ES-I3 (cell line): ENCODE measurements around the gene GPI.
"Not testable (repeated sequence)": the region's sequence is repeated elsewhere in the genome, so short reads cannot be mapped to it uniquely, and the experiment has no call there.

Source experiments
- H3K36me3 ChIP-seq: 2 replicates; pipeline ENCODE4 v1.6.1; 2013; ENCODE audit warnings: mild to moderate bottlenecking, low read length, control low read depth, moderate library complexity; ENCODE audit not compliant: insufficient read depth
- H3K4me1 ChIP-seq: 2 replicates; pipeline ENCODE4 v1.6.1; 2013; ENCODE audit warnings: mild to moderate bottlenecking, control low read depth, low read length; ENCODE audit not compliant: insufficient read depth
- H3K9ac ChIP-seq: 2 replicates; pipeline ENCODE4 v1.6.1; 2013; ENCODE audit warnings: low read depth, mild to moderate bottlenecking, low read length, moderate library complexity
- H3K9me3 ChIP-seq: 2 replicates; pipeline ENCODE4 v1.6.1; 2013; ENCODE audit warnings: mild to moderate bottlenecking, low read length, moderate library complexity; ENCODE audit not compliant: control insufficient read depth, insufficient read depth

Gene GPI

DNA sequence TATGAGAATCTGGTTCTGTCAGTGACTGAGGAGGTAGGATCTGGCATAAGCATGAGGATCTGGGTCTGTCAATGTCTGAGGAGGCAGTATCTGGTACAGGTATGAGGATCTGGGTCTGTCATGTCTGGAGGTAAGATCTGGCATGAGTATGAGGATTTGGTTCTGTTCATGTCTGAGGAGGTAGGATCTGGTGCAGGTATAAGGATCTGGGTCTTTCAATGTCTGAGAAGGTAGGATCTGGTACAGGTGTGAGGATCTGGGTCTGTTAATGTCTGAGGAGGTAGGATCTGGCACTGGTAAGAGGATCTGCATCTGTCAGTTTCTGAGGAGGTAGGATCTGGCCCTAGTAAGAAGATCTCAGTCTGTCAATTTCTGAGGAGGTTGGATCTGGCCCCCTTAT, 26.8 kb downstream of the GPI start:
- H3K36me3 ChIP-seq: peaks cover 30% of the 10 kb centered on the region
- H3K9me3 ChIP-seq: no peaks in the 10 kb centered on the region
- no peaks in the 10 kb centered on the region for H3K4me1 ChIP-seq
- H3K9ac ChIP-seq: no peak overlapping the region

DNA sequence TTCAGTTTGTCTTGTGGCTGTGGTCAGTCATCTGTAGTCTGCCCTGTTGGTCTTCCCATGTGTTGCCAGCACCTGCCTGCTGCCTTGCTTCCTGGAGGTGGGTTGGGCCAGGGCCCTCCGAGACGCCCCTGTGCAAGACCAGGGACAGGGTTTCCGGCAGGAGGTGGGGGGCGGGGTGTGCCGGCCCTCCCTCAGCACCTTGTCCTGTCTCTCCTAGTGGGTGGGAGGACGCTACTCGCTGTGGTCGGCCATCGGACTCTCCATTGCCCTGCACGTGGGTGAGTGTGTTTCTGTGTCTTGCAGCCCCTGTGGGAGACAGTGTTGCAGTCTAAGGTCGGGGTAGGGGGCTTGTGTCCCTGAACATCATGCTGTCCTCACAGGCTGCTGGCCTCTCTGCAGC, 28.0 kb downstream of the GPI start:
- no peaks in the 10 kb centered on the region for H3K4me1 ChIP-seq
- no peaks in the 10 kb centered on the region for H3K9me3 ChIP-seq
- peaks cover 33% of the 10 kb centered on the region for H3K36me3 ChIP-seq
- H3K9ac ChIP-seq: no peak overlapping the region

DNA sequence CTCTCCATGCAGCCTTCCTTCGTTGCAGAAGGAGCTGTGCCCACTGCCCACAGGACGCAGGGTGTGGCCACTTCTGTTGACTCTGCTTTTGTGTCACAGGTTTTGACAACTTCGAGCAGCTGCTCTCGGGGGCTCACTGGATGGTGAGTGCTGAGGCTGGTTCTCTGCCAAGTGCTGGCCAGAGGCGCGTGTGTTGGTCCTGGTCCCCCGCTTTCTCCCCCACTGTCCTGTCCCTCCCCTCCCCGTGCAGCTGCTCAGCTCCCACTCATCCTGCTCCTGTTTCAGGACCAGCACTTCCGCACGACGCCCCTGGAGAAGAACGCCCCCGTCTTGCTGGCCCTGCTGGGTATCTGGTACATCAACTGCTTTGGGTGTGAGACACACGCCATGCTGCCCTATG, 28.6 kb downstream of the GPI start:
- Histone ChIP-seq H3K4me1 (no peaks in the 10 kb centered on the region), H3K9me3 (no peaks in the 10 kb centered on the region), H3K9ac (no peak overlapping the region), H3K36me3 (peaks cover 29% of the 10 kb centered on the region)

DNA sequence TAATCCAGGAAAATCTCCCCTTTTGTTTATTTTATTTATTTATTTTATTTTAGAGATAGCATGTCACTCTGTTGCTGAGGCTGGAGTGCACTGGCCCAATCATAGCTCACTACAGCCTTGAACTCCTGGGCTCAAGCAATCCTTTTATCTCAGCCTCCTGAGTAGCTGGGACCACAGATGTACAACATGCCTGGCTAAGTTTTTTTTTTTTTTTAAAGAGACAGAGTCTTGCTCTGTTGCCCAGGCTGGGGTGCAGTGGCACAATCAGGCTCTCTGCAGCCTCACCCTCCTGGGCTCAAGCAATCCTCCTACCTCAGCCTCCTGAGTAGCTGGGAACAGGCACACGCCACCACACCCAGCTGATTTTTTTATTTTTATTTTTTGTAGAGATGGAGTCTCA, 32.9 kb downstream of the GPI start:
- Histone ChIP-seq H3K9me3 (no peaks in the 10 kb centered on the region), H3K4me1 (no peaks in the 10 kb centered on the region), H3K36me3 (peaks cover 14% of the 10 kb centered on the region), H3K9ac (no peak overlapping the region)

DNA sequence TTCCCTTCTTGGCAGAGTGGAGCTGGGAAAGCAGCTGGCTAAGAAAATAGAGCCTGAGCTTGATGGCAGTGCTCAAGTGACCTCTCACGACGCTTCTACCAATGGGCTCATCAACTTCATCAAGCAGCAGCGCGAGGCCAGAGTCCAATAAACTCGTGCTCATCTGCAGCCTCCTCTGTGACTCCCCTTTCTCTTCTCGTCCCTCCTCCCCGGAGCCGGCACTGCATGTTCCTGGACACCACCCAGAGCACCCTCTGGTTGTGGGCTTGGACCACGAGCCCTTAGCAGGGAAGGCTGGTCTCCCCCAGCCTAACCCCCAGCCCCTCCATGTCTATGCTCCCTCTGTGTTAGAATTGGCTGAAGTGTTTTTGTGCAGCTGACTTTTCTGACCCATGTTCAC, 34.9 kb downstream of the GPI start:
- Histone ChIP-seq H3K4me1 (no peaks in the 10 kb centered on the region), H3K36me3 (peaks cover 14% of the 10 kb centered on the region), H3K9me3 (no peaks in the 10 kb centered on the region), H3K9ac (no peak overlapping the region)

DNA sequence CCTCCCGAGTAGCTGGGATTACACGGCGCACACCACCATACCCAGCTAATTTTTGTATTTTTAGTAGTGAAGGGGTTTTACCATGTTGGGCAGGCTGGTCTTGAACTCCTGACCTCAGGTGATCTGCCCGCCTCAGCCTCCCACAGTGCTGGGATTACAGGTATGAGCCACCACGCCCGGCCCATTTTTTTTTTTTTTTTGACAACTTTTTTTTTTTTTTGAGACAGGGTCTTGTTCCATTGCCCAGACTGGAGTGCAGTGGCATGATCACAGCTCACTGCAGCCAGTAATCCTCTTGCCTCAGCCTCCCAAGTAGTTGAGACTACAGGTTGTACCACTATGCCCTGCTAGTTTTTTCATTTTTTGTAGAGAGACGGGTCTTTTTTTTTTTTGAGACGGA, 35.8 kb downstream of the GPI start:
- H3K4me1 ChIP-seq, H3K9ac ChIP-seq, H3K9me3 ChIP-seq: not testable (repeated sequence)
- peaks cover 14% of the 10 kb centered on the region for H3K36me3 ChIP-seq

DNA sequence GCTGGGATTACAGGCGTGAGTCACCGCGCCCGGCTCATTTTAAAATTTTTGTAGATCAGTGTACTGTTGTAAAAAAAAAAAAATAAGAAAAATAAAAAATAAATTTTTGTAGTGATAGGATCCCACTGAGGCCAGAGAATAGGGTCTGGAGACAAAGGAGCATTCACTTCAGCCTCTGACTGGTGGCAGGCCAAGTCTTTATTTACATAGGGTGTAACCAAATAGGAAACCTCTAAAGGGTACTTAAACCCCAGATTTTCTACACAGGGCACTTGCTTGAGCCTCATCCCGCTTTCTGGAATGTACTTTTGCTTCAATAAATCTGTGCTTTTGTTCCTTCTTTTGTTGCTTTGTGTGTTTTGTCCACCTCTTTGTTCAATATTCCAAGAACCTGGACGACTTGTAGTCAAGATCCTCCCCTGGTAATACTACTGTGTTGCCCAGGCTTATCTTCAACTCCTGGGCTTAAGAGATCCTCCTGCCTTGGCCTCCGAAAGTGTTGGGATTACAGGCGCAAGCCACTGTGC, 37.1 kb downstream of the GPI start:
- H3K9ac ChIP-seq: no peak overlapping the region
- no peaks in the 10 kb centered on the region for H3K4me1 ChIP-seq
- H3K36me3 ChIP-seq: peaks cover 3% of the 10 kb centered on the region
- H3K9me3 ChIP-seq: no peaks in the 10 kb centered on the region

DNA sequence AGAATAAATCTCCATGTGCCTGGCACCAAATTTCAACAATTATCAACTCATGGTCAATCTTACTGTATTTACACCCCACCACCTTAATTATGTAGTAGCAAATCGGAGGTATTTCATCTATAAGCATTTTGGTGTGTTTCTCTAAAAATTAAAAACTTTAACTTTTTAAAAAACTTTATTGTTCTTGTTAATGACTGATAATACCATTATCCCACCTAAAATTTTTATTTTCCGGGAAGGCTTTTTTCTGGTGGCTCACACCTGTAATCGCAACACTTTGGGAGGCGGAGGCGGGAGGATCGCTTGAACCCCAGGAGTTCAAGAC, 38.8 kb downstream of the GPI start:
- Histone ChIP-seq H3K4me1 (no peaks in the 10 kb centered on the region), H3K36me3 (no peaks in the 10 kb centered on the region), H3K9ac (peak overlapping the region; percentile 62; the same call in 1 of the 2 replicates), H3K9me3 (no peaks in the 10 kb centered on the region)

DNA sequence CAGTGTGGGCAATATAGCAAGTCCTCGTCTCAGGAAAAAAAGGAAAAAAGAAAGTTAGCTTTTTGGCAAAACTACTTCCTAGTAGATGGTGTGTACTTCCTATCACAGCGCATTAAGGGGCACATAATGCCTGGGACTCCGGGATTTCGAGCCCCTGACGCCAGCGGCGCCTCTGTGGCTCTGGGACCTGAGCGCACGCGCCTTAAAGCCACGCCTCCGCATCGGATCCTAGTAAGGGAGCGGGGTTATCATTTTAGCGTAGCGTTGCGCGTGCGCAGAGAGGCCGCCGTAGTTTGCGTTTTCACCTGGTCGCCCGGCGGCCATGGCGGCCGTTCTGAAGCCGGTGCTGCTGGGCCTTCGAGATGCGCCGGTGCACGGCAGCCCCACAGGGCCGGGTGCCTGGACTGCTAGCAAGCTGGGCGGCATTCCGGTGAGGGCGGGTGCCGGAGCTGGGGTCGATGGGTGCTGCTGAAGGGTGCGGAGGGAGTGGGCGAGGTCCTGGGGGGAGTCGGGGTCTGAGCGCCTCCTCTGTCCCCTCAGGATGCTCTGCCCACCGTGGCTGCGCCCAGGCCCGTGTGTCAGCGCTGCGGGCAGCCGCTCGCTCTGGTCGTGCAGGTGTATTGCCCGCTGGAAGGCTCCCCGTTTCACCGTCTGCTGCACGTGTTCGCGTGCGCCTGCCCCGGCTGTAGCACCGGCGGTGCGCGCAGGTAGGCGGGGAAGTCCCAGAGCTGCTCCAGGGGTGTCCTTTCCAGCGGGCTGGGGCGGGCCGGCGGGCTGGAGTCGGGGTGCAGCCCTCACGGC, 39.3 kb downstream of the GPI start, which contains the start of gene PDCD2L:
Gene PDCD2L (plus strand): TSS at position 291 of the 801 bp plus-strand sequence. CDS start 32 bp downstream, at position 323.
- H3K9me3 ChIP-seq: no peaks in the 10 kb centered on the region
- H3K9ac ChIP-seq: peak within 1 kb of the TSS; percentile 62
- H3K4me1 ChIP-seq: no peaks in the 10 kb centered on the region
- H3K36me3 ChIP-seq: no peaks in the 10 kb centered on the region; the same call in 1 of the 2 replicates

DNA sequence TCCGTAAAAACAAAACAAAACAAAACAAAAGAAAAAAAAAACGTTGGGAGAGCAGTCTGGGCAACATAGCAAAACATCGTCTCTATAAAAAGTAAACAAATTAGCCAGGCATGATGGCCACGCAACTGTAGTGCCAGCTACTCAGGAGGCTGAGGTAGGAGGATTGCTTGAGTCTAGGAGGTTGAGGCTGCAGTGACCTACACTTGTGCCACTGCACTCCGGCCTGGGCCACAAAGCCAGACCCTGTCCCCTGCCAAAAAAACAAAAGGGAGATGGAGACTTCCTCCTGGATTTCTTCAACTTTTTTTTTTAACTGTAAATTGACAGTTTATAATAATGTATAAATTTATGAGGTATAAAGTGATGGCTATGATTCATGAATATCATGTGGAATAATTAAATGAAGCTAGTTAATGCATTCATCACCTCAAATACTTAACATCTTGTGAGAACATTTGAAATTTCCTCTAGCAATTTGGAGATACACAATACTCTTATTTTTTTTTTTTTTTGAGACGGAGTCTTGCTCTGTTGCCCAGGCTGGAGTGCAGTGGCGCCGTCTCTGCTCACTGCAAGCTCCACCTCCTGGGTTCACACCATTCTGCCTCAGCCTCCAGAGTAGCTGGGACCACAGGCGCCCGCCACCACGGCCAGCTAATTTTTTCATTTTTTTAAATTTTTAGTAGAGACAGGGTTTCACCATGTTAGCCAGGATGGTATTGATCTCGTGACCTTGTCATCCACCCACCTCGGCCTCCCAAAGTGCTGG, 41.1 kb downstream of the GPI start:
- H3K9me3 ChIP-seq: no peaks in the 10 kb centered on the region
- no peaks in the 10 kb centered on the region; the same call in 1 of the 2 replicates for H3K36me3 ChIP-seq
- no peaks in the 10 kb centered on the region for H3K4me1 ChIP-seq
- H3K9ac ChIP-seq: no peak overlapping the region

DNA sequence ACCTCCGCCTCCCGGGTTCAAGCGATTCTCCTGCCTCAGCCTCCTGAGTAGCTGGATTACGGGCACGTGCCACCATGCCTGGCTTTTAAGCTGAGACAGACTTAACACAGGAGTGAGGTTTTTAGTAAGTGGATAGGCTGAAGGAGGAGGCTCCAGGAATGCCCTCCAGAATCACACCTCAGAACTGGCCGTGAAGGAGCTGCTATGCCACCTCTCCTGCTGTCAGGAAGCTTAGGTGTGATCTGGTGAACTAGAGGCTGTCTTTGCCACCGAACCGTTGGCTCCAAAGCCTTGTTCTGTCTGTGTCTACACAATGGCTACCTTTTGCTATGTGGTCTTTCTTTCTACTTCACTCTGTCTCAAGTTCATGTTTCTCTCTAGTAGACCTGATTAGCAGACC, 43.4 kb downstream of the GPI start:
- Histone ChIP-seq H3K9ac (no peak overlapping the region), H3K4me1 (no peaks in the 10 kb centered on the region), H3K36me3 (no peaks in the 10 kb centered on the region; the same call in 1 of the 2 replicates), H3K9me3 (no peaks in the 10 kb centered on the region)

DNA sequence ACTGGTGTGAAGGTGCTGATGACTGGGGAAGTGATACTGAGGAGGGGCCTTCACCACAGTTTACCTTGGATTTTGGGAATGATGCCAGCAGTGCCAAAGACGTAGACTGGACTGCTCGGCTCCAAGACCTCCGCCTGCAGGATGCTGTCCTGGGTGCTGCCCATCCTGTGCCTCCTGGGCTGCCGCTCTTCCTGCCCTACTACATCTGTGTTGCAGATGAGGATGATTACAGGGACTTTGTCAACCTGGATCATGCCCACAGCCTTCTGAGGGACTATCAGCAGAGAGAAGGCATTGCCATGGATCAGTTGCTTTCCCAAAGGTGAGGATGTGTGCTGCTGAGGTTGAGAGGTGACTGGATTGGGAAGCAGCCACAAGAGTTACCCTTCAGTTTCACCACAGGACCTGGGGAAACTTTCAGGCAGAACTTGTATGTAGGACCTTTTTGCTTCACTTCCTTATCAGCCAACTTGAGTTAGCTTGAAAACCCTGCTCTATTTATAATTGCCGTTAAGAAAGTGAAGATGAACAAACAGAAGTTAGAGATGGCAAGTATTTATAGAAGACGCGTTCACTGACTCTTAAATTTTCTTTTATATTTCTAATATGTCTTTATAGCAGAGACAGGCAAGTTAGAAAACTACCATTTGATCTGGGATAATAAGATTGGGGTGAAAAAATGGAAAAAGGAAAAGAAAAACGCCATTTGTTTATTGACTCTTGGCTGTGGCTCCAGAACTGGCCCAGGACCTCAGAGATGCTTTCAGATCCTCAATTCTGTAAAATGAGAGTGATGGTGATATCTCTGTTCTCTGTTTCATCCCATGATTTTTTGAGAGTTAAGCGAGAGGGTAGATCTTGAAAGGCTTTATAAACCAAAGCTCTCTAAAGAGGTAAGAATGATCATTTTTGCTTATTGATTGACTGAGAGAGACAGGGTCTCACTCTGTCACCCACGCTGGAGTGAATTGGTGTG, 44.5 kb downstream of the GPI start:
- H3K36me3 ChIP-seq: no peaks in the 10 kb centered on the region; the same call in 1 of the 2 replicates
- no peaks in the 10 kb centered on the region for H3K4me1 ChIP-seq
- no peak overlapping the region for H3K9ac ChIP-seq
- no peaks in the 10 kb centered on the region for H3K9me3 ChIP-seq

DNA sequence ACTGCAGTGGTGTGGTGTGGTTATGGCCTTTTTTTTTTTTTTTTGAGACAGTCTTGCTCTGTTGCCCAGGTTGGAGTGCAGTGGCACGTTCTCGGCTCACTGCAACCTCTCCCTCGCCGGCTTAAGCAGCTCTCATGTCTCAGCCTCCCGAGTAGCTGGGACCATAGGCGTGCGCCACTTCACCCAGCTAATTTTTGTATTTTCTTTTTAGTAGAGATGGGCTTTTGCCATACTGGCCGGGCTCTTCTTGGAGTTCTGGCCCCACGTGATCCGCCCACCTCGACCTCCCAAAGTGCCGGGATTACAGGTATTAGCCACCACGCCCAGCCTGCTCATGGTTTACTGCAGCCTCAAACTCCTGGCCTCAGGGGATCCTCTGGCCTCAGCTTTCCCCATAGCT, 46.2 kb downstream of the GPI start:
- Histone ChIP-seq H3K9me3 (no peaks in the 10 kb centered on the region), H3K36me3 (peaks cover 5% of the 10 kb centered on the region; the same call in 1 of the 2 replicates), H3K4me1 (no peaks in the 10 kb centered on the region)

DNA sequence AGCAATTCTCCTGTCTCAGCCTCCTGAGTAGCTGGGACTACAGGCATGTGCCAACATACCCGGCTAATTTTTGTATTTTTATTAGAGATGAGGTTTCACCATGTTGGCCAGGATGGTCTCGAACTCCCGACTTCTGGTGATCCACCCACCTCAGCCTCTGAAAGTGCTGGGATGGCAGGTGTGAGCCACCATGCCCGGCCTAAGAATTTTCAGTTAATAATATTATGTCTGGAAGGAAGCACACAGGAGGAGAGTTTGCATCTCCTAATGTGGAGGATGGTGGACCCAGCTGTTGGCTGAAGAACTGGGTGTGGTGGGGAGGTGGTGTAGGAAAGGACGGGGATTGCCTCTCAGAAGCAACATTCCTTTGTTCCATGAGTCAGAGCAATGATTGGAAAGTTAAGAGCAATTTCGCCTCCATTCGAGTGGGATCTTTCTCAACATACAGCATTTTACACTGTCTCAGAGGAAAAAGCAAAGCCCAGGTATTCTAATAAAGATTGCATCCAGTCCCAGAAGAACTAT, 51.1 kb downstream of the GPI start:
- Histone ChIP-seq H3K9ac (no peak overlapping the region), H3K36me3 (peaks cover 15% of the 10 kb centered on the region), H3K9me3 (no peaks in the 10 kb centered on the region), H3K4me1 (no peaks in the 10 kb centered on the region)

More for the DNA sequence above, 46.2 kb downstream of the GPI start:
- no peak overlapping the region for H3K9ac ChIP-seq
